CD4-positive, alpha-beta T cell treated with Interleukin-15 for 1 hour (primary cell): ENCODE measurements around the gene TMBIM4.
"Not testable (repeated sequence)": the region's sequence is repeated elsewhere in the genome, so short reads cannot be mapped to it uniquely, and the experiment has no call there.

Source experiments
- DNase-seq: peaks from one replicate; pipeline ENCODE4 v3.0.0-alpha.2; 2020

TMBIM4 gene

GRCh38 chr12:66182956-66183355 lies 13.2 kb upstream of the TMBIM4 start:
- no peak for DNase-seq

GRCh38 chr12:66176105-66176900 lies 6.5 kb upstream of the TMBIM4 start:
- DNase-seq: no peak

- not testable (repeated sequence) for DNase-seq
These were observed 4.9 kb upstream of the TMBIM4 start for GRCh38 chr12:66174391-66175325.

GRCh38 chr12:66170606-66171005 lies 810 bp upstream of the TMBIM4 start:
- DNase-seq: no peak

DNA sequence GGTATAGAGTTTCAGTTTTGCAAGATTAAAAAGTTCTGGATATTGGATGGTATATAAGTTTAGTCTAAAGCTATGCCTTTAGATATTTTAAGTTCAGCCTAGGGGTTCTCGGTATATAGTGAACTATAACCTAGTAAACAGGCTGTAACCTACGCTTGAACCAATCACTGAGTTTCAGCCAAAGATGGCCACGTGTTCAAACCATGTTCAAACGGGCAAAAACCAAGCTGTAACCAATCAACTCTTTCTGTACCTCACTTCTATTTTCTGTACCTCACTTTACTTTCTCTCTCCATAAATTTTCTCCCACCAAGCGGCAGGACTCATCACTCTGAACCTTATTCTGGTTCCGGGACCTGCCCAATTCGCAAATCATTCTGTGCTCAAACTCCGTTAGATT lies 1.4 kb downstream of the TMBIM4 start:
- DNase-seq: no peak

DNA sequence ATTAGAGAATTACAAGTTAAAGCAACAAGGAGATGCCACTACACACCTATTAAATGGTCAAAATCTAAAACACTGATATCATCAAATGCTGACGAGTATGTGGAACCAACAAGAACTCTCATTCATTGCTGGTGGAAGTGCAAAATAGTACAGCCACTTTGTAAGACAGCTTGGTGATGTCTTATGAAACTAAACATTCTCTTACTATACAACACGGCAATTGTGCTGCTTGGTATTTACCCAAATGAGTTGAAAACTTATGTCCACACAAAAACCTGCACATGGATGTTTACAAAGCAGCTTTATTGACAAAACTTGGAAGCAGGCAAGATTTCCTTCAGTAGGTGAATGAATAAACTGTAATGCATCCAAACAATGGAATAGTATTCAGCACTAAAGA lies 3.2 kb downstream of the TMBIM4 start:
- no peak for DNase-seq

GRCh38 chr12:66165141-66165540 lies 4.7 kb downstream of the TMBIM4 start:
- no peak for DNase-seq

DNA sequence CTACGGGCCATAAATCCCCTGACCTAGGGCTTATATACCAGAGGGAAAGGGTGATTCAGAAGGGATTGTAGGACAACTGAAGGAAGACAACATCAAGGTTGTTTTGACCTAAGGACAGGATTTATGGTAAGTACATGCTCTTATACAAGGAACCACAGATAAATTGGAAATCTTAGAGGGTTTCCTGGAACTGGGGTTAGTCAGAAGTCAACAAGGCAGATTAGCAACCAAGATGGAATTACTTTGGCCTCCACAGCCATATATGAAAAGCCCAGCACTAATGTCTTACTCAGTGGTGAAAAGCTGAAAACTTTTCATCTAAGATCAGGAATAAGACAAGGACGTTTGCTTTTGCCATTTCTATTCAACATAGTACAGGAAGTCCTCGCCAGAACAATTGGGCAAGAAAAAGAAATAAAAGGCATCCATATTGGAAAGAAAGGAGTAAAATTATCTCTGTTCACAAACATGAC lies 5.4 kb downstream of the TMBIM4 start:
- no peak for DNase-seq

- DNase-seq: no peak
These were observed 6.5 kb downstream of the TMBIM4 start for GRCh38 chr12:66163289-66163688.

DNA sequence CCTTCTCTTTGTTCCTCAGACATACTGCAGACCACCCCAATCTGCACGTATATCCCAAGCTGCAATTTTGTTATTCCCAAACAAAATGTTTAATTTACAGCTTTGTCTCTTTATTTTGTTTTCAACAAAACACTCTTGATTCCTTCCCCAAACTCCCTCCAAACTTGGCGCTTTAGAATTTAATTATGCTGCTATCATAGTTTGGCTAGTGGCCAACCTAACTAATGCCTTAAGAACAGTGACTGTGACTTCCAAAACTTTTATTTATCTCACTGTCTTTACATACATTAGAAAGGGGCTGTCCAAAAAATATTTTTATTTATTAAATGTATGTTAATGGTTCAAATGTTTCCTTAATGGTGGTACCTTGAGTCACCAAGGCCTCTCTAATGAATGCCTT lies 7.1 kb downstream of the TMBIM4 start:
- DNase-seq: no peak

- DNase-seq: no peak
These were observed 9.1 kb downstream of the TMBIM4 start for GRCh38 chr12:66160704-66161103.

- DNase-seq: no peak
These were observed 10.7 kb downstream of the TMBIM4 start for GRCh38 chr12:66159123-66159522.

DNA sequence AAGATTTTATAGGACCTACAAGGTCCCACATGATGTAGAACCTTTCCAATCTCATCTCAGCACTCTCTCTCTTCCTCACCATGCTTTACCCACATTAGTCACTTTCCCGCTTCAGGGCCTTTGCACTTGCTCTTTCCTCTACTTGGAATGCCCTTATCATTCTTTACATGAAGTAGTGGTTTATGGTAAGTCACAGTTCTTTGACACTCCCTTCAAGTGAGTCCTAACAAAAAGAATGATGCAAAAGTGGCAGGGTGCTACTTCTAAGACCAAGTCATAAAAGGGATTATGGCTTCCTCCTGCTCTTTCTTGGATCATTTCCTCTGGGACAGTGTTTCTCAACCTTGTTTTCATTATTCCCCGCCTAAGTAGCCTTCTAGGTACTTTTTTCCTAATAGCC lies 13.1 kb downstream of the TMBIM4 start:
- no peak for DNase-seq

- no peak for DNase-seq
These were observed 15.0 kb downstream of the TMBIM4 start for GRCh38 chr12:66154776-66155175.

GRCh38 chr12:66152732-66153131 lies 17.1 kb downstream of the TMBIM4 start:
- no peak for DNase-seq

DNA sequence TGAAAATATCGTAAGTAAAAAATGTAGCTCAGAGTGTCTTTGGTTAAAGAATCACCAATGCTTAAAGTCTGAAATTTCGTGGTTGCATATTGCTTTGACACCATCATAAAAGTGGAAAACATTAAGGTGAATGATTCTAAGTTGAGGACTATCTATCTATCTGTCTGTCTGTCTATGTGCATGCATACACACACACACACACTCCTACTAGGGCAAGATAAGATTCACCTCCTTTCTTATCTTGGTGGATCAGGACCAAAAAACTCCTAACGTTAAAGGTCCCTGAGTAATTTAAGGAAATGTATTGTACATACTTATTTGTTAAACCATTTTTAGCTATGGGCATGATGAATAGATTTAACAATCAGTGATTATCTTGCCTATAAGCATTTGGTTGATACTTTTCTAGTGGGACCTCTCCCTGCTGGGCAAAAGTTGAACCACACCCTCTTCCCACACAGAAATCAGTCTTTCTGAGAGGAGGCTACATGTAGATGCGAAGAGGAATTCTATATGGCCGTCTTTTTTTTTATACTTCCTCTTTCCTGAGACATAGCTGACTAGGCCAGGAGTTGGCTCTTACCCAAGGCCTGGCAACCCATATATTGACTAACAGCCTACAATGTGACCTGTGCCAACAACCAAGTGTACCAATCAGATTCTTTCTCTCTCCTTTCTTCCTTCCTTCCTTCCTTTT lies 19.9 kb downstream of the TMBIM4 start:
- DNase-seq: peak; percentile 55

DNA sequence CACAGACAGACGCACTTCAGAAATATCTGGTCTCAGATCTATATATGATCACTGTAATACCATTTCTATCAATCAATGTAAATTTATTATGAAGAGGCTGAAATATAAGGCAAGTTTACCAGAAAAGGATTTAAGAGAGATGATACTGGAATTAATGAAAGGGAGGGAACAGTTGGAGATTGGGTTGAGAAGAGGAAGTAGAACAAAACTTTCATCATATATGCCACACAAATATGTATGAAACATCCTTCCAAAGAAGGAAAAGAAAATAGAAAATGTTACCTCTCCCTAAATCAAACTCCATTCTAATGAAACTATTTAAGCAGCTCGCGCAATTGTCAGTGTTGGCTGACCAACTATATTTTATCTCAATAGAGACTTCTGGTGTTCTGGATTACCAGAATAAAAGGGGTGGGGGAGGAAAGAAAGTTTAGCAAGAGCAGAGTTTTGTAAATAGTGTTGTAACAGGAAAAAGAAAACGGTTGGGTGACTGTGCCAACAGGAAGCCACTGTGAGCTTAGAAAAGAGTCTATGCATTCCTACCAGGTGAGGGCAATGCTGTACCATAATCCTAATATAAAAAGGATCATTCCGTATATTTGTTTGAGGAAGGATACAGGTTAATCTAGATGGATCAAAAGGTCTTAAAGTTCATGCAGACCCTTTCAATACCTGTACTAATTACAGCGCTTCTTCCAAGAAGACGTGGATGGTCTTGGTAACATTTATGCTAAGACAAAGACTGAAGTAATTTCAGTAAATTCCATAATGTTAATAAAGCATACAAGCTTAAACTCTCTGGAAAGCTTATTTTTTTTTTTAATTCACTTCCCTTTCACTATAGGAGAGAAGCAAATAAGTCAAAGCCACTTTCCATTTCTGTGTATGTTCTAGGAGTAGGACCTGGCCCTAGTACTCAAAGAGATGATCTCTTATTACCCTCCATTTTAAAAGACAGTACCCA lies 24.7 kb downstream of the TMBIM4 start:
- DNase-seq: no peak

DNA sequence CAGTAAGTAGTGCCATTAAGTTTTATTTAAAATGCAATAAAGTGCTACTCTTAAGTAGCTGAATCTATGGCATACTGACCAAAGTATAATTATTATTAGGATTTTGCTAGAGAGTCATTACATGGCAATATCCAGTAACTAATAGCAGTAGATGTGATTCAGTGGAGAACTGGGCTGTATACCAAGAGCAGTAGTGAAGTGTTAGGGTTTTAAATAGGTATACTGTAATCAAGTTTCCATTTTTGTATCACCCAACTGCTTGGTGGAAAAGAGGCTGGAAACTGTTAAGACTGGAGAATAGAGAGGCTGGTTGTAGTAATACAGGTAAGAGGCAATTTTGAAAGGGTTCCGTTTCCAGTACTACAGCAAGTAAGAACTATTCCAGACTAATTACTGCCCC lies 25.9 kb downstream of the TMBIM4 start:
- DNase-seq: no peak

DNA sequence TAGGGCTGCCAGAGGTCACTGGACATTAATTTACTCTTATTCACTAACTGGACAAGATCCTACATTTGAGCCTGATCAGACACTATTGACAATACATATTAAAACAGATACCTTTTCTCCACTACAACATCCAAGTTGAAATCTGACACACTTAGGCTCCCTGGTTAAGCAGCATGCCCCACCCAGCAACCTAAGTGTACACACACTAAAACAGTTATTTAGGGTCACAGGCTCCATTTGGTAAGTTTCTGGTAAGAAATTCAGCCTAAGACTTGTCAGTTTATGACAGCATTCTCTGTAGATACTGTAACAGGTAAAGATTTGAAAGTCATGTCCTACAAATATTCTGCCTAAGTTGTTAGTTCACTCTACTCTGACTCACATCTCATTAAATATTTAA lies 27.0 kb downstream of the TMBIM4 start:
- no peak for DNase-seq

DNA sequence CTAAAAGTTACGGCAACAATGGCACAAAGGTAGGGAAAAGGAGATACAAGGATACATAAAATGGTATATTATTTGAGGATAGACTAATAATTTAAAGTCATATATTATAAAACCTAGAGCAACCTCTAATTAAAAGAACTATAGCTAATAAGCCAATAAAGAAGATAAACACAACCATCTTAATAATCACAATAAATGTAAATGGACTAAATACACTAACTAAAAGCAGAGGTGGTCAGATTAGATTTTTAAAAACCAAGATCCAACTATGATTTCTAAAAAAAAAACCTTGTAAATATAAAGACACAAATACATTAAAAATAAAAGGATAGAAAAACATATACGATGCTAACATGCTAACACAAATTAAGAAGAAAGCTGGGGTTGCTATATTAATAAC lies 28.5 kb downstream of the TMBIM4 start:
- DNase-seq: no peak

- DNase-seq: no peak
These were observed 29.1 kb downstream of the TMBIM4 start for GRCh38 chr12:66140731-66141130.

GRCh38 chr12:66139328-66139727 lies 30.5 kb downstream of the TMBIM4 start:
- DNase-seq: no peak
